GM12874 (cell line): Measurements from ENCODE around the gene OR6K3.

ENCODE experiments used
- TF ChIP-seq, protein P1 (sequence below): IDR thresholded peaks from 2 replicates; pipeline ENCODE4 v1.5.1; 2011; ENCODE audit warnings: low read depth, mild to moderate bottlenecking, control low read depth, low read length, moderate library complexity; ENCODE audit not compliant: insufficient read depth

The OR6K3 gene

DNA sequence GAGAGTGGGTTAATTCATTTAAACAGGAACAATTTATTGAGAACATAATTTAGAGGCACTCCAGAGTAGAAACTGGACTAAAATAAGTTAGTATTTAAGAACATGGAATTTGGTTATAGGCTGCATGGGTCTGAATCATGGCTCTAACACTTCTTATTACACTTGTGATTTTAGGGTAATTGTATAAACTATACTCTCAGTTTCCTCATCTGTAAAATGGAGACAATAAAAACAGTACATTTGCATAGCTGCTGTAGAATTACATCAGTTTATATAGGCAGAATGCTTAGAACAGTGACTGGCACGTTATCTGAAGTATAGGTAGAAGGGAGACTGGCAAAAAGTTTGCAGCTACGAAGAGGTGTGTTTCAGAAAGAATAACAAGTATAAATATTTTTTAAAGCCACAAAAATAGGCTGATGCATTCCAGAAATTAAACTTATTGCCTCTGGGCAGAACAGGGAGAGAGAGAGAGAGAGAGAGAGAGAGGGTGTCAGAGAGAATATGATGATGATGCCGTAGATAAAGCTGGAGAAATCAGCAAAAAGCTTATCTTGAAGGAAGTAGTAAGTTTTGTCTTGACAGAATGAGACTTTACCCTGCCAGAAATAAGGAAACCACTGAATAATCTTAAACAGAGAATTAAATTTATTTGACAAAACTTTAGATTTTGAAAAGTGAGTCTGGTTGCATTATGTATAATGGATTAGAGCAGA, 8.1 kb upstream of the OR6K3 start:
- TF ChIP-seq, protein P1, sequence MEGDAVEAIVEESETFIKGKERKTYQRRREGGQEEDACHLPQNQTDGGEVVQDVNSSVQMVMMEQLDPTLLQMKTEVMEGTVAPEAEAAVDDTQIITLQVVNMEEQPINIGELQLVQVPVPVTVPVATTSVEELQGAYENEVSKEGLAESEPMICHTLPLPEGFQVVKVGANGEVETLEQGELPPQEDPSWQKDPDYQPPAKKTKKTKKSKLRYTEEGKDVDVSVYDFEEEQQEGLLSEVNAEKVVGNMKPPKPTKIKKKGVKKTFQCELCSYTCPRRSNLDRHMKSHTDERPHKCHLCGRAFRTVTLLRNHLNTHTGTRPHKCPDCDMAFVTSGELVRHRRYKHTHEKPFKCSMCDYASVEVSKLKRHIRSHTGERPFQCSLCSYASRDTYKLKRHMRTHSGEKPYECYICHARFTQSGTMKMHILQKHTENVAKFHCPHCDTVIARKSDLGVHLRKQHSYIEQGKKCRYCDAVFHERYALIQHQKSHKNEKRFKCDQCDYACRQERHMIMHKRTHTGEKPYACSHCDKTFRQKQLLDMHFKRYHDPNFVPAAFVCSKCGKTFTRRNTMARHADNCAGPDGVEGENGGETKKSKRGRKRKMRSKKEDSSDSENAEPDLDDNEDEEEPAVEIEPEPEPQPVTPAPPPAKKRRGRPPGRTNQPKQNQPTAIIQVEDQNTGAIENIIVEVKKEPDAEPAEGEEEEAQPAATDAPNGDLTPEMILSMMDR: no peak

DNA sequence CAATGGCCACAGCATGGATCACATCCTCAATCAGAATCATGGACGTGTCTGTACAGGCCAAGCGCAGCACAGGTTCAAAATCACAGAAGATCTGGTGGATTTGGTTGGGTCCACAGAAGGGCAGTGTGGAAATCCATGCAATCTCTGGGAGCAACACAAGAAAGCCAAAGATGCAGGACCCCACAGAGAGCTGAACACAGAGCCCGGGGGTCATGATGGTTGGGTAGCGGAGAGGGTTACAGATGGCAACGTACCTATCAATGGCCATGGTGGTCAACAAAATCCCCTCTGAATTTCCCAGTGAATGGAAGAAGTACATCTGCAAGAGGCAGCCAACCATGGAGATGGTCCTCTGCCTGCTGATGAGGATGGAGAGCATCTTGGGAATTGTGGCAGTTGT, 3.9 kb upstream of the OR6K3 start:
- TF ChIP-seq, protein P1: no peak

DNA sequence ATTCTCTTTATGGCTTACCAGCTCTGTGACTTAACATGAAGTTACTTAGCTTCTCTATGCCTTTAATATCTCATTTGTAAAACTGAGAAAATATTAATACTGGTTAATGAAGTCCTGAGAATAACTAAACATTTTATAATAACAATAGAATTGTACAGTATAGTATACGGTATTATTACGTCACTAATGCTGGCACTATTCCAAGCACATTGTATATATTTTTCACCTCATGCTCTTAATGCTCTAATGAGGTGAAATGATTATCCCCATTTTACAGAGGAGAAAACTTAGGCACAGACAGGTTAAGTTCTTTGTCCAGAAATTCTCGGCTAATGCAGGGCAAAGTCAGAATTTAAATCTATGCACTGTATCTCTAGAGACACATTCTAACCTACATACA, 856 bp downstream of the OR6K3 start:
- TF ChIP-seq, protein P1: no peak

DNA sequence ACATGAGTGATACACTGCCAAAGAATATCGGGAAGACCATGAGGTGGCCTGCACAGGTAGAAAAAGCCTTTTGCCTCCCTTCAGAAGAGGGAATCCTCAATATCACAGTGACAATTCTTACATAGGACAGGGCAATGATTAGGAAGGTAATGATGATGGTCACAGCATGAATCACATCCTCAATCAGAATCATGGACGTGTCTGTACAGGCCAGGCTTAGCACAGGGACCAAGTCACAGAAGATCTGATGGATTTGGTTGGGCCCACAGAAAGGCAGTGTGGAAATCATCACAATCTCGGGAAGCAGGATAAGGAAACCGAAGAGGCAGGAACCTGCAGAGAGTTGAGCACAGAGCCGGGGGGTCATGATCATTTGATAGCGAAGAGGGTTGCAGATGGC, 3.2 kb downstream of the OR6K3 start:
- TF ChIP-seq, protein P1: no peak

DNA sequence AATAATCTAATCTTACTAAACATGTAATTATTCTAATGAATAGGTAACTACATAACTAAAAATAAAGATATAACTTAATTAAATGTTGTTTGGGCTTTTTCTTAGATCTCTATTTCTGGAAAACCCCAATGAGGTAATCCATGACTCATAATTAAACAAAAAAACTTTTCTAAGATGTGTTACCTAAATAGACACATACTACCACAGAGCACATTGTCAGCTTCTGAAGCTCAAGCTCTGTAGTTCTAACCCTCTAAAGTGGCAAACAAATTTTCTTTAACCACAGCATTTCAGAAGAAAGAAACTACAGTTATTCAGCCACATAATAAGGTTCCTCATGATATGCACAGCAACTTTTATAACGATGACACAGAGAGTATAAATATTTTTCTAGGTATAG, 4.2 kb downstream of the OR6K3 start:
- TF ChIP-seq, protein P1: no peak

DNA sequence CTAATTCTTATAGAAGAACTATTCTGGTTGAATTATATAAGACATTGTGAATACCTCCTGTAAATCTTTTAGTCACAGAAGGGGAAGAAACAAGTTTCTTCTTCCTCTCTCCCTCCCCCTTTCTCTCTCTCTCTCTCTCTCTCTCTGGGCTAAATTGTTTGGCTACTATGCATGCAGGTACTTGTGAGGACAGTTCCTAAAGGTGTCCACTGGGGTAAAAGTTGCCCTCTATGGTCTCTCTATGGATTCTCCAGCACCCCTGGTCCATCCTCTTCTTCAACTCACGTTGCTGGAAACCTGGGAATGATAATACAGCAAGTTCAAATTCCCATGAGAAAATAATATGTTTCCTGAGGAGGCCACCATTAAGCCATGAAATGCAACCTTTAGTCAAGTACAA, 5.8 kb downstream of the OR6K3 start:
- TF ChIP-seq, protein P1: no peak

DNA sequence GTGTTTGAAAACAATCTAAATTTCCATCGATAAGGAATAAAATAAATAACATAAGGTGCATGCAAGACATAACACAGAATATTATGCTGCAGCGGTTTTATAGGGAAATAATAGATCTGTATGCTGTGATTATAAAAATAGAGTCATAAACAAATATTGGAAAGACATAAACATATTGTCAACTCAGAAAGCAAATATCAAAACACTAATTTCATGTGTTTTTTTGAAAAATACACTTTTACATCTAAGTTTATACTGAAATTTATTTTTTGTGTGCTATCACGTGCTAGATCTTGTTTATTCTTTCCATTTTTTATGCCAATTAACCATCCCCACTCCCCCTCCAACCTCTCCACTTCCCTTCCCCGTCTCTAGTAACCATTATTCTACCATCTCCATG, 9.4 kb downstream of the OR6K3 start:
- TF ChIP-seq, protein P1: no peak

DNA sequence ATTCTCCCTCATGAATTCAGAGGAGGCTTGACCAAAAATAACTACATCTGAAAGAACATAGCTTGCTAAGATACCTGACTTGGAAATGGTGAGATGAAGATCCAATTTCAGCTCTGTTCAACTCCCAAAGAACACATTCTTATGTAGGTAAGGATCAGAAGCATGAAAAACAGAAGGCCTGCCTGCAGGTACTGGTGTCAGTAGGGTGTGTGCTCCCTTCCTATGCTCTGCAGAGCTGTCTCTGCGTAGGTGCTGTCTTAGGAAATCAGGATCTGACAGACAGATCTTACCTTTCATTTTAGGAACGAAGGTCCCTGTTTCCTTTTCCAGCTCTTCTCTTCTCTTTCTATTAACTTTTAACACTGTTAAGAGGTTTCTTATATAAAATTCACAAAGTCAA, 14.4 kb downstream of the OR6K3 start:
- TF ChIP-seq, protein P1: no peak
